GM19452 (cell line): ENCODE results near the gene ASTN2.

Experiments
- ATAC-seq: cut with Tn5 transposase; IDR thresholded peaks from one replicate; pipeline ENCODE4 v1.9.1; 2021; ENCODE audit not compliant: unreplicated experiment

The ASTN2 gene

GRCh38 chr9:117374076-117374725 lies 40.7 kb downstream of the ASTN2 start:
- ATAC-seq = no peak

DNA sequence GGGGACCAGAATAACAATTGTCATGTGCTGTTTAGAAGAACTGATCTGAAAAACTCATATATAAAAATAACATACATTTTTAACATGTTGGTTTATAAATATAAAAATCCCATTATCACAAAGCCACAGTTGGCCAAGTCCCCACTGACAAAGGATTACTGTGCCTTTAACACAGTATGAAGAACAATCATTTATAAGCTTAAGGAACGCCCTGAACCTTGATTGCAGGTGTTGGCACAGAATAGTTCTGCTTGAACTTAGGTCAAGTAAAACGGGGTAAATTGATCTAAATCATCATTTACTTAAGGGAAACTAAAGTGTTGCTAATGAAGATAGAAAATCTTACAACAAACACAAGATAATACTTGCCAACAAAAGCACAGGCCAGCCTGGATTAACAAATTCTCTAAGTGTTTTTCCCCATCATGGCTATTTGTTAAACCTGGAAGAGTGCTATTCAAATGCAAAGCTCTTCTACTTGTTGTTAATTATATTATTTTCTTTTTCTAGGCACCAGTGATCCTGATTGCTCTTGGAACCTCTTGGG lies 46.1 kb downstream of the ASTN2 start:
- no peak for ATAC-seq

DNA sequence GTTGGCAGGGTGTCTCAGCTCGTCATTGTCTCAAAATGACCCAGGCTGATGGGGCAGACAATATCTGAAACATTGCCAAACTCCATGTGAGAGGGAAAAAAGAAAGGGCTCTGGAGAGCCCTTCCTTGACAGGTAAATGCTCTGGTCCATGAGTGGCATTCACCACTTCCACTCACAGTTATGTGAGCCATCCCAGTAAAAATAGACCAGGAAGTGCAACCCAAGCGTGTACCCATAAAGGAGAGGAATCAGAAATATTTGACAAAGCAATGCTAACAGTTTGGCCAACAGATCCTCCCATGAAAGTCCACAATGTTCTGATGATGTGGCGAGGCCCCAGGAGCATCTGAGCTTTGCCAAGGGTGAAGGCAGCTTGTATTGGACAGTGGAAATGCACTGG lies 49.4 kb downstream of the ASTN2 start:
- no peak for ATAC-seq

DNA sequence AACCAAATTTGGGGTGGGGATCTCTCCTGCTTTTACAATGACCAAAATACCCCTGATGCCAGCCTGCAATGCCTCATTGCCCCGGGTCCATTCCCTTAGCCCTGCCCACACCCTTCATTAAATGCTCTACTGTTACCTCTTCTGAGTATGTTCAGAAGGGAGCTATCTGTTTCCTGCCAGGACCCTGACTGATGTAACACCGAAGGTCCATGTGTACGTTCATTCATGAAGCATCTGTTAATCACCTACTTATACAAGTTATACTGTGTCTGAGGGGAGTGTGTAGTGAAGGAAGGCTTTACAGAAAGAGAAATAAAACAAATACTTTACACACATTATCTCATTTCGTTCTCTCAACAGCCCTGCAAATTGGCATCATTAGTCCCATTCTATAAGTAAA lies 51.9 kb downstream of the ASTN2 start:
- no peak for ATAC-seq

- no peak for ATAC-seq
These were observed 54.9 kb downstream of the ASTN2 start for GRCh38 chr9:117359910-117360309.

DNA sequence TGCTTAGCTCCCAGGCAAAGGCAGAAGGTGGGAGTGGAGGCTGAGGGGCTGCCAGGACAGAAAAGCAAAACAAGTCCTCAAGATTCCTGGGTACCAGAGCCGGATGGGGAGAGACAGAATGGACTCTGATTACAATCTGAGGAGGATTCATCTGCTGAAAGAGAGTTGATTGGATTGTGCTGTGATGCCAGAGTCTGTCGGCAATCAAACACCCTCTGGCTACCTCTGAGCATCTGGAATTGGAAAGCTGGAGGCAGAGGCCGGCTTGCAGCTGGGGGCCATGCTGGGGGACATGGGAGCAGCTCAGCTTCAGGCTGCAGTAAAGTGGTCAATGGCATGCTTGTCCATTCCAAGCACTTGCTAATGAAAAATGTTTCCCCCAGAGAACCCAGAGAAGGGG lies 59.3 kb downstream of the ASTN2 start:
- ATAC-seq = no peak

GRCh38 chr9:117354997-117355396 lies 59.9 kb downstream of the ASTN2 start:
- ATAC-seq = no peak

DNA sequence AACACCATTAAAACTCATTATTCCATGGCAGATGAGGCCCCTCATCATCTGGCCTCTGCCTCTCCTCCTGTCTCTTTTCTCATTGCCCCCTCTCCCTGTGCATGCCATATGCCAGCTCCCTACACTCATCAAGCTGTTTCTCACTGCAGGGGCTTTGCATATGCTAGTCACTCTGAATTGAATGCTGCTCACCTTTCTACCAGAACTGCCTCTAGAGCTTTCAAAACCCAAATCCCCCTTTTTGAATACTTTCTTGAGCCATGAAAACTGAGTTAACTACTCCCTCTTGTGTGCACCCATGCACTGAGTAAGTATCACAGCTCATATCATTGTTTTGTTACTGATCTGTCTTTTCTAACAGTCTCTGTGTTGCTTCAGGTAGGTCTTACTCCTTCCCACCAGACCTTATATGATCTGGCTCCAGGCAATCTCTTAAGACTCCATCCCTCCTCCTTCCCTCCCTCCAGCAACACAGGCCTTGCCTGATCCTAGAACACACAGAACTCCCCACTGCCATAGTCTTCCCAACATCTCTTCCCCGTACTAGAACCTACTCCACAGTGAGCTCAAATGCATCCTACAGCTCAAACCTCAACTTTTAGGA lies 60.5 kb downstream of the ASTN2 start:
- ATAC-seq = no peak

DNA sequence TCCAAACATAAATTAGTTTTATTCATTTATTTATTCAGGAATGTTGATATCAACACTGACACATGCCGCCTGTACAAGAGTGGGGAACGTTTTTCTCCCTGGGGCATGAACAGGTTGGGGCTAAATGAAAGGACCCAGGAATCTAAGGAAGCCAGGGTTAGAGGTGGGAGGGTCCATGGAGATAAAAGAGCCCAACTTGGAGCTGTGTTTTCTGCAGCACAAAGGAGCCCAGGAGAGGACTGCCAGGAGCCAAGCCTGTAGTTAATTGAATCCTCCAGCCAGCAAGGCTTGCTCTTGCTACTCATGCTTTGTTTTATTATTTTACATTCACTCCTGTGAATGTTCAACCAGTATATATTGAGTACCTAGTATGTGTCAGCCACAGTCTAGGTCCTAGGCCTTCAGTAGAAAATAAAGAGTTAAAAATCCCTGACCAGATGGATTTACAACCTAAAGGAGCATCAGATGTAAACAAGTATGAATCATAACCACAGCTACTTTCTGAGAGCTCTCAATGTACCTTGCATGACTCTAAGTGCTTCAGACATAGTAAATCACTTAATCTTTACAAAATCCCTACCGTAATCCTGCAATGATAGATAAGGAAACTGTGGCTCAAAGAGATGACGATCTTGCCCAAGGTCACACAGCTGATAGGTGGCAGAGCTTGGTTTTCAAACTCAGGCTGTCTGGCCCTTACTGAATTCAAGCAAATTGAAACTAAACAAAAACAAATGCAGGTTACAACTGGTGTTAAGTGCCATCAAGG lies 69.8 kb downstream of the ASTN2 start:
- no peak for ATAC-seq

- ATAC-seq = no peak
These were observed 71.4 kb downstream of the ASTN2 start for GRCh38 chr9:117343427-117343826.

DNA sequence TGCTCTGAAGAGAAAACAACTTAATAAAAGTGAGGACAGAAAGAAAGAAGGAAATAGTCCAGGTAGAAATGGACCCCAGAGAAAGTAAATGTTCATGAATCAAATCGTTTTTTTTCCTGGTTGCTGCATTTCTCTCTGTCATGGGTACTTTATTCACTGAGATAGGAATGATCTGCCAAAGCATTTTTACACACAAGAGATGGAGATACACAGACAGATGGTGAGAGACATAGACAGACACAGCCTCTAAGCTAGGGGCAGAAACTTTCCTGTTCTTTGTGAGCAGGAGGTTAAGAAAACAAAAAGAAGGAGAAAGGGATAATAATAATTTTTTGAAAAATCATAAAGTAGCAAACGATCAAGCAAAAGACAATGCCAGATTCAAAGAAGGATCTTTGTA lies 73.7 kb downstream of the ASTN2 start:
- ATAC-seq = no peak

DNA sequence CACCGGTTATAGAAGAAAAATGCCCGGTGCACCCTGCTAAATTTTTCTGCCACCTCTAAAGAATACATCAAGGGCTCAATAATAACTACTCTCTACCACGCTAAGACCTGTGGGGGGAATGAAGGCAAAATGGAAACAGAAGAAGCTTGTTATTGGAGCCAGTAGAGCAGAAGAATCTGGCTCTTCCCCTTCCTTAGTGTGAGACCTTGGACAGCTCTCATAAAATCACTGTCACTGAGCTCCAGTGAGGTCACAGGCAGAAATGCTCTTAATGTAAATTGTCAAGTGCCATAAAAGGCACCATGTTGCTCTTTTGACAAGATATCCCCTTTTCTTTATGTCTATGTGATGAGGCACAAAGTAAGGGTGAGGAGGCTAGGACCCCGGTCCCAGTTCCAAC lies 74.4 kb downstream of the ASTN2 start:
- ATAC-seq = no peak

GRCh38 chr9:117335837-117336433 lies 78.9 kb downstream of the ASTN2 start:
- ATAC-seq = no peak

DNA sequence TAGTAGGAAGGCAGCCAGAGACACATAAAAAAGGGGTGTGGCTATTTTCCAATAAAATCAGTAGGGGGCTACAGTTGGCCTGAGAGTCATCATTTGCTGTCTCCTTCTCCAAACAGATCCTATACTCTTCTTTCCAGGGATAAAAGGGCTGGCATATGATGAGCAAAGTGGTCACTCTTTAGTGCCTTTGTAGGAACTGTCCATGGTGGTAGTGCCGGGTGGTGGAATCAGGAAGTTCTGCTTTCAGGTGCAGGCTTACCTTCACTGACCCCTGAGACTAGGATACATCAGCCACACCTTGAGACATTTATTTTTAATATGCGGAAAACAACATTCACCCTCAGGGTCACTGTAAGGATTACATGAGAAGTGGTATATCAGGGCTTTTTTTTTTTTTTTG lies 80.8 kb downstream of the ASTN2 start:
- no peak for ATAC-seq

DNA sequence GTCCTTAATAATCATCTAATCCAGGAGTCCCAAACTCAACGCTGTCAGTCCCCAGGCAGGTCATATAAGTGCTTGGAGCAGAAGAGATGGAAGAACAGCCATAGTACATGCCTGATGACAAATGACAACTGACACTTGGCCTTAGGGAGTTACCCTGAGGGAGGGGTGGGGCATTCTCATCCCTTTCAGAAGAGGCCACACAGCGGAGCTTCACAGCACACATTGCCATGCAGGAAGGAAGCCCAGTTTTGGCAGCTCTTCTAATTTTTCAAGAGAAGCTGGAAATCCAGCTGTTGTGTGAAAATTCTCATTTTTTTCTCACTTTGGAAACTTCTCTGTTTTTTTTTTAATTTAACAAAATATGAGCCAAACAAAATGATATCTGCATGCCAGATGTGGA lies 89.0 kb downstream of the ASTN2 start:
- ATAC-seq = no peak

- no peak for ATAC-seq
These were observed 89.6 kb downstream of the ASTN2 start for GRCh38 chr9:117325110-117325731.

DNA sequence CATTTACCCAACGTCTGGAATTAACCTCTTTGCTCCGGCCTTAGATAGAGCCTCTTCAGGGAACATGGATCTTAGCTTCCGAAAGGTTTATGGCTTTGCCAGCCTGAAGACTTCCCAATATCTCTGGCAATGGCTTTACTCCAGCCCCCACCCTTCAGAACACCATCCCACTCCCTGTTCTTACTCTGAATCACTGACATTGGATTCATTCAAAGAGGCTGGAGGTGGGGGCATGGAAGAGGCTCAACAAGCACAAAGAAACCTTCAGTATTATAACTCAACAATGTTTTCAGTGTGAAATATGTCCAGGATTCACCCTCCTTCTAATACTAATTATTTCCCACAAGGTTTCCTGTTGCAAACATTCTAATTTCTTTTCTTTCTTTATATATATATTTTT lies 91.5 kb downstream of the ASTN2 start:
- ATAC-seq = no peak

- no peak for ATAC-seq
These were observed 97.7 kb downstream of the ASTN2 start for GRCh38 chr9:117317192-117317591.

DNA sequence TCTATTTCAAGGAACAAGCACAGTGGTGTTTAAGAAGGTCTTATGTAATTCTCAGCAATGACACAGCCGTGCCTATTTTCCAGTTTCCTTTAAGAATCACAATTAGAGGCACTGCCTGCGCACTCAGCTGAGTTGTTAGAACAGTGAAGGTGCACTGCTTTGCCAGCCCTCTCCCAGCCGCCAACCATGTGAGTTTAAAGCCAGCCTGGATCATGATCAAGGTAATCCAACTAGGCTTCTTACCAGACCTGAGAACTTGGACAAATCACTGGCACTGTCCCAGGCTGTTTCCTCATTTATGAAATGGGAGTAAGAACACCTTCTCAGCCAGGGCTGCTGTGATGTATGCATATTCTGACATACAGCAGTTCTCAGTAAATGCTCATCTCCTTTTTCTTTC lies 99.6 kb downstream of the ASTN2 start:
- no peak for ATAC-seq

GRCh38 chr9:117313989-117314388 lies 100.9 kb downstream of the ASTN2 start:
- ATAC-seq = no peak

DNA sequence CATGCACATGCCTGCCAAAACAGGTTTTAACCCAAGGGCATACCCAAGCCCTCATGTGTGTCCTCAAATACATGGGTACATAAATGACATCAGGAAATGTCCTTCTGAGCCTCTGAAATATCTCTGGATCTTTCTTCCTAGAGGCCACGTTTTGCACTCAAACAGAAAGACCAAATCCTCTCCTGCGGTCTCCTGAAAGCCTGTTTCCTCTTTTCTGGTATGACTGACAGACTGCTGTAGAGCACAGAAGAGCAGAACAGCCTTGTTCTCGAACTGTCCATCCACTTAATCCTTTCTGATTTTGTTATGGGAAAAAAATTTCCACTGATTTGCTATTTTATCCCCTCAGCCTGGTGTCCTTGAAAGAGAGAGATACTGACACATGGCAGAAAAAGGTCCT lies 107.2 kb downstream of the ASTN2 start:
- ATAC-seq = no peak
